Lung microvascular endothelial cell (primary cell): ENCODE data around the gene PODXL. TPM values are rescaled to one million over a fixed set of nuclear protein-coding genes. Genes with fewer than 3 reads are reported as not detected.
A peak's percentile ranks its signal among the peaks of the same experiment; 100 is the strongest.
"Not testable (repeated sequence)": the region's sequence is repeated elsewhere in the genome, so short reads cannot be mapped to it uniquely, and the experiment has no call there.

Experiments
- DNase-seq, 2 donors: peaks; one replicate each; pipeline versions ENCODE4 v3.0.0 to v3.0.0-alpha.2; 2010; ENCODE audit warnings: low read depth in 2 of 2
- total RNA-seq: library from RNA; depleted of rRNA; stranded (reverse); fragments of >200 nt; gene quantifications from 2 replicates; pipeline ENCODE4 v1.2.1, GENCODE V29; 2014

The PODXL gene
- total RNA-seq, 1 donor from 2014 or later = 75.0 TPM

DNA sequence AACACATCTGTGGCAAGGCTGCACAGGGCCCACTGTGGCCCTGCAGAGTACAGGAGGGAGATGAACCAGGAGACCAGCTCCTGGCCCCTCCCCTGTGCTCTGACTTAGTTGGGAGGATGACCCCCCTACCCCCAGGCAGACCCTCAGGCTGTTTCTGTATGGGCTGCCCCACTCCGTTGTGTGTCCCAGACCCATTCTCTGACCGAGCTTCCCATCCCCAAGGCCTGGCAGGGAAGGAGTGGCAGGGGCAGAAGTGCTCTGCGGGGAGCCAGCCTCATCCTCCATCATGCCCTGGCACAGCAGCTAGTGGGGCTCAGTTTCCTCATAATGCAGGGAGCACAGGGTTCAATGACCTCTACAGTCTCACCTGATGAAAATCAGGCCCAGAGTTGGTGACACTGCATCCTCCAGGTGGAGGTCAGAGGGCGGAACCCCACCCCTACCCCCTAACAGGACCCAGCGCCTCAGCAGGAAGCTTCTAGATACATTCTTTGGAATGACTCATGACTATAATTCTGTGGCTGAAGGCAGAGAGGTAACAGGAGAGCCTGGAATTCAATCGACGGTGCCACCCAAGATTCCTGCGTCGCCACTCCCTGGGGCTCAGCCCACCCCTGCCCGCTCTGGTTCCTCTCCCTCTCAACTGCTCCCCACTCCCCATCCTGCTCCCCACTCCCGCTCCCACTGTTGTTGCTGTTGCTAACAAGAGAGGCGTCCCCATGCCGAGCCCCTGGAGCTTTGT is 18.2 kb downstream of the PODXL start:
- DNase-seq = peak in 1 of 2 donors; percentile 63

DNA sequence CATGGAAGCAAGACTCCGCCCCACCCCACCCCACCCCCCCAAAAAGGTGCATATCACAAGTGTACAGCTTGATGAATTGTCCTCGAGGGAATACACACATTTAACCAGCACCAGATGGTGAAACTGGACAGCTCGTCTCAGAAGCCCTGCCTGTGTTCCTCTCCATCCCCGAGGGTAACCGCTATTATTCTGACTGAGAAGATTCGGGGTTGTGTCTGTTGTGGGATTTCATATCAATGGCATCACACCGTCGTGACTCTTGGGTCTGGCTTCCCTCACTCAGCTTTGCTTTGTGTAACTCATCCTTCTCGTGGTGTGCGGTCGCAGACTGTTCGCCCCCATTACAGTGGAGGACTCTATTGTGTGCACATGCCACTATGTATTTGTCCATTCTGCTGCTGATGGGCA is 18.9 kb downstream of the PODXL start:
- no peak for DNase-seq

GRCh38 chr7:131536361-131536849 is 20.0 kb downstream of the PODXL start:
- no peak for DNase-seq

- no peak for DNase-seq
Observed at GRCh38 chr7:131533566-131534561, 22.6 kb downstream of the PODXL start.

DNA sequence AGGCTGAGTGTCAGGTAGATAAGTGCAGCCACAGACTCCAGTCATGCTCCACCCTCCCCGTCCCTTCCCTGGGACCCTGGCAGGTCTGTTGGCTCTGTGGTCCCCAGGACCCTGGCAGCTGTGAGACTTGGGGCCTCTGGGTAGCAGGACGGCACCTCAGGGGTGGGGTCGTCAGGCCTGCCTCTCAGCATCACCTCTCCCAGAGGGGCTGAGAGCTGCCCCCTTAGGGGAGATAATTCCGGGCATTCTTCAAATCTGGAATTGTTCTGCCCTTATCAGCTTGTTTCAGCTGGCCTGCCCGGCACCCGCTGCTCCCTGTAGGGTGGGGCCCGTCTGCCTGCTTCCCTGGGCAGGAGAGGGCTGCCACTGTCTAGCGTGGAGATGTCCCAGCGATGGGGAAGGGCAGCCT is 23.3 kb downstream of the PODXL start:
- peak in 1 of 2 donors; percentile 69 for DNase-seq

DNA sequence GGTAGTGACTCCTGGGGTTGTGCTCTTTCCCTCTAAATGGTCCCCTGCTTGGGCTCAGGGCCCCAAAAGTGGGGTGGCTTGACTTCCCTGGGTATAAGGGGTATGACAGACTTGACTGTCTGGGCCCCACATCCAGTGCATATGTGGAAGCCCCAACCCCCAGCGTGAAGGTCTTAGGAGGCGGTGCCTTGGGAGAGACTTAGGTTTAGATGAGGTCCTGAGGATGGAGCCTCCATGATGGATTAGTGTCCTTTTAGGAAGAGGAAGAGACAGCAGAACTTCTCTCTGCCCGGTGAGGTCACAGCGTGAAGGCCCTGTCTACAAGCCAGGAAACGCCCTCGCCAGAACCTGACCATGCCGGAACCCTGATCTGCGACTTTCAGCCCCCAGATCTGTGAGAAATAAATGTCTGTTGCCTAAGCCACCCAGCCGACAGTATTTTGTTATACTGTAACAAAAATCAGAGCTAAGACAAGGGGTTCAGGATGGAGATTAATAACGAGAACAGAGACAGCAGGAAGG is 23.8 kb downstream of the PODXL start:
- peak; percentile 62 to 71 for DNase-seq

DNA sequence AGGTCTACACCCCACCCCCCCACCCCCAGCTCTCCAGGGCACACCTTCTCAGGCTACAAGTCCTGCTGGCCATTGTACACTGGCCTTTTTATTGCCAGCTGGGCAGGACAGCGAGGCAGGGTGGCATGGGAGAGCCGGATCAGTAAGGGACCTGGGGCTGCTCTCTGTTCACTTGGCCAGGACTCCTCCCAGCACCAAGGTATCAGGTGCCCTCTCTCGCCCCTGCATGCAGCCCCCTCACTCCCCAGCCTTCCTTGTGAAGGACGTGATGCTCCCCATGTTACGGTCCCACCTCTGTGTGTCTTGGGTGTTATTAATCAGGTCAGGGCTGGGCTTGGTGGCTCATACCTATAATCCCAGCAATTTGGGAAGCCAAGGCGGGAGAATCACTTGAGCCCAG is 26.3 kb downstream of the PODXL start:
- DNase-seq = no peak

DNA sequence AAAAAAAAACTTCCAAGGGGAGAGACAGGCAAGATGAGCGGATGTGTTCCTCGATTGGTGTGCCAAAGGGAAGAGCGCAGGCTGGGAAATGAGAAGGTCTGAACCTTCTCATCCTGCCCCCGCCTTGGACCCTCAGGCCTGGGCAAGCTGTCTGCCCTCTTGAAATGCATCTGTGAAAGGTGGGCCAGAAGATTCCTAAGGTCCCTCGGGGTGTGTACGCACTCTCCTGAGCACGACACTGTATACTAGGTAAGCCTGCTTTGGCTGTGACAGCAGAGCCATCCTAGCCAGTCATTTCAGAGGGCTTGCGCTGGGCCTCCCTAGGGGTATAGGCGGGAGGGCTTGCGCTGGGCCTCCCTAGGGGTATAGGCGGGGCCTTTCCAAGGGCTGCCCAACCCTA is 26.8 kb downstream of the PODXL start:
- DNase-seq = no peak

GRCh38 chr7:131529179-131529578 is 27.2 kb downstream of the PODXL start:
- peak in 1 of 2 donors; percentile 66 for DNase-seq

- no peak for DNase-seq
Observed at GRCh38 chr7:131527456-131527855, 29.0 kb downstream of the PODXL start.

- DNase-seq = peak; percentile 78 to 89
Observed at GRCh38 chr7:131525820-131526219, 30.6 kb downstream of the PODXL start.

GRCh38 chr7:131524703-131525102 is 31.7 kb downstream of the PODXL start:
- DNase-seq = no peak

GRCh38 chr7:131524115-131524514 is 32.3 kb downstream of the PODXL start:
- DNase-seq = peak; percentile 86 to 90

GRCh38 chr7:131522325-131522930 is 34.0 kb downstream of the PODXL start:
- DNase-seq = peak; percentile 80 to 82

DNA sequence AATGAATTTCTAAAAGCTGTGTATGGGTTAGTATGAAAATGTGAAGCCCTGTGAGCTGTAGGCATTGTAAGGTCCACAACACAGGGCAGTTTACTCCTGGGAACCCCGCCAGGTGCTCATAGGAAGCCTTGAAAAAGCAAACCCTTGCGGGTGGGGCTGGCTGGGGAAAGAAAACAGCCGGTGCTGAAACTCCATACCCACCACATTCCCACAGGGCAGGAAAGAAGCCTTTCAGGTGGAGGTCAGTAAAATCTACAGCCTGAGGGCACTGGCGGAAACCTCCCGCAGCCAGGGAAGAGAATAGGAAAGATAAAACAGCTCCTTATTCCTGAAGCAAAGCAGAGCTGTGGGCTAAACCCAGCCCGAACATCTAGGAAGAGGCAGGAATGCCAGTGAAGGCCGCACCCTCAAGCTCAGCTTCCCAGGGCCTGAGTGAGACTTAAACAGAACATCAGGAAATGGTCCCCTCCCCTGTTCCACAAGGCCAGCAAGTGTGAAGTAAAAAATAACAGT is 34.7 kb downstream of the PODXL start:
- DNase-seq = peak; percentile 46 to 71

- DNase-seq = no peak
Observed at GRCh38 chr7:131518626-131519025, 37.8 kb downstream of the PODXL start.

DNA sequence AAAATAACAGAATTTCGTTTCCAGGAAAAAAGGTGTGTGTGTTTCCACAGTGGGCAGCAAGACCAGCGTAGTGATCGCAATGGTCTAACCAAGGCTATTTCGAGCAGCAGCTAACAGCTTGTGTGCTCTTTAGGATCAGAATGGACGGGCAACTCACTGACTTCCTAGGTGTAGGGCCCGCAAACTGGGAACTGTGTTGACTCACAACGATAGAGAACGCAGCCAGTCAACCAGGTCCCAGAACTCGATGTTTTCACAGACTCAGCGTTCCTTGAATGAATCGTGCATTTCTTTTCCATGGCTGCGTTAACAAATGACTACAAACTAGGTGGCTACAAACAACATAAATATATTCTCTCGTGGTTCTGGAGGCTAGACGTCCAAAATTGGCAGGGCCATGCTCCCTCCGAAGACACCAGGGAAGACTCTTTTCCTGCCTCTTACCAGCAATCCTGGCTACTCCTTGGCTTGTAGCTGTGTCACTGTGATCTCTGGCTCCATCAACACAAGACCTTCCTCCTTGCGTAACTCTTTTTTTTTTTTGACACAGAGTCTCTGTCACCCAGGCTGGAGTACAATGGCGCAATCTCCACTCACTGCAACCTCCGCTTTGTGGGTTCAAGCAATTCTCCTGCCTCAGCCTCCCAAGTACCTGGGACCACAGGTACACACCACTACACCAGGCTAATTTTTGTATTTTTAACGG is 39.1 kb downstream of the PODXL start:
- DNase-seq = no peak

DNA sequence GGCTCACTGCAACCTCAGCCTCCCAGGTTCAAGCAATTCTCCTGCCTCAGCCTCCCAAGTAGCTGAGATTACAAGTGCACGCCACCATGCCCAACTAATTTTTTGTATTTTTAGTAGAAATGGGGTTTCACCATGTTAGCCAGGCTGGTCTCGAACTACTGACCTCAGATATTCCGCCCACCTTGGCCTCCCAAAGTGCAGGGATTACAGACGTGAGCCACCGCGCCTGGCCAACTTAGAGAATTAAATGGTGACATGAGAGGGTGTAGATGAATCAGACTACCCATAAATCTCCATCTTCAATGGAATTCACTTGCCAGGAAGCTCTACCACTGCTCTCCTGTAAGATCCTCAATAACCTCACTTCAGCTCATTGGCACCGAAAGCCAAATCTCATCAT is 41.0 kb downstream of the PODXL start:
- DNase-seq = not testable (repeated sequence)

DNA sequence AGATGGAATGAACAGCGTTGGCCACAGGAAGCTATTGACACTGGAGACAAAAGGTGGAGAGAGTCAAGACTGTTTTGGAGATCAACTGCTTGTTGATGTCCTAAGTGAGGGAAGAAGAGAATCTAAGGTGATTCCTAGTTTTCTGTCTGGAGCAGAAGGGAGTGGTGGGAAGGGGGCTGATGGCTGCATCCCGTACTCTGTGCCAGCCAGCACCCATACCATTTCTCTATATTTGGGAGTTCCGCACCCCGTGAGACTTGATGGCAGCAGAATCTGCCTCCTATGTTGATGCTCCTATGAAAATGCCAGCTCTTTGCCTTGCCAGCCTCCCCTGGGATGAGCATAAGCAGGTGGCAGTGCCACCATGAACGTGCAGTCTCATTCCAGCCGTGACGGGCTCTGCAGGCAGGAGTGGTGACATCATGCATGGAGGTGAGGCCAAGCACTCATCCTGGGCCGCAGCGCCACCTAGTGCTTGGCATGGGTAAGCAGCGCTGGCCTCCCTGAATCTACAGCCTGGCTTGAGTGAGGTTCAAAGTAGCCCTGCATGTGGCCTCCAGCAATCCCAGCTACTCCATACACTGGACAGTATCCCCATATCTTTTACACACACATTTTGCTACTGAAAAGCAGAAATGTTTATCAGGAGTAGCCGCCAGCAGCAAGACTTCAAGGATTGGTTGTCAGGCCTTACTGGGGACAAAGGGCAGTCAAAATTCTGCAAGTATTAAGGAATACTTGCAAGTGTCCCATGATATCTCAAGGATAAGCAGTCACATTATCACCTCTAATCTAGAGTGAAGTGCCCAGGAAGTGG is 43.0 kb downstream of the PODXL start:
- DNase-seq = peak; percentile 90 to 94
